H9 (cell line): Measurements from ENCODE around the gene KNG1. TPM values are rescaled to one million over a fixed set of nuclear protein-coding genes. Genes with fewer than 3 reads are reported as not detected.

Experiments used
- DNase-seq: peaks from one replicate; pipeline ENCODE4 v3.0.0-alpha.2; 2017
- H2AFZ ChIP-seq: one replicate; pipeline ENCODE4 v1.6.1; 2013; ENCODE audit warnings: mild to moderate bottlenecking, low read length, control low read depth, moderate library complexity
- H2AK5ac ChIP-seq: 2 replicates; pipeline ENCODE4 v1.6.1; 2013; ENCODE audit warnings: low read length, control low read depth, mixed read lengths; ENCODE audit not compliant: insufficient read length
- H2BK120ac ChIP-seq: one replicate; pipeline ENCODE4 v1.6.1; 2013; ENCODE audit warnings: low read depth, mild to moderate bottlenecking, low read length, control low read depth, inconsistent platforms; ENCODE audit not compliant: poor library complexity, severe bottlenecking
- H2BK12ac ChIP-seq: 2 replicates; pipeline ENCODE4 v1.6.1; 2013; ENCODE audit warnings: low read length, control low read depth, mixed read lengths, low read depth; ENCODE audit not compliant: insufficient read length
- H2BK15ac ChIP-seq: 2 replicates; pipeline ENCODE4 v1.6.1; 2013; ENCODE audit warnings: low read depth, low read length, control low read depth
- H2BK20ac ChIP-seq: one replicate; pipeline ENCODE4 v1.6.1; 2013; ENCODE audit warnings: low read depth, mild to moderate bottlenecking, low read length, control low read depth, inconsistent platforms; ENCODE audit not compliant: poor library complexity, severe bottlenecking
- H2BK5ac ChIP-seq: 2 replicates; pipeline ENCODE4 v1.6.1; 2013; ENCODE audit warnings: low read length, control low read depth, mixed read lengths; ENCODE audit not compliant: insufficient read length
- H3K14ac ChIP-seq: 2 replicates; pipeline ENCODE4 v1.6.1; 2013; ENCODE audit warnings: low read length, control low read depth; ENCODE audit not compliant: insufficient read depth
- H3K18ac ChIP-seq: 2 replicates; pipeline ENCODE4 v1.6.1; 2013; ENCODE audit warnings: low read depth, mild to moderate bottlenecking, mixed read lengths, low read length, control low read depth; ENCODE audit not compliant: insufficient read length
- H3K23ac ChIP-seq: 2 replicates; pipeline ENCODE4 v1.6.1; 2013; ENCODE audit warnings: low read length, control low read depth, mixed read lengths, low read depth; ENCODE audit not compliant: insufficient read length
- H3K23me2 ChIP-seq: 2 replicates; pipeline ENCODE4 v1.6.1; 2013; ENCODE audit warnings: low read depth, mild to moderate bottlenecking, mixed read lengths, low read length, control low read depth; ENCODE audit not compliant: insufficient read length, poor library complexity, severe bottlenecking
- H3K27ac ChIP-seq: 2 replicates; pipeline ENCODE4 v1.5.1; 2013; ENCODE audit warnings: low read length, control low read depth, mixed read lengths, low read depth; ENCODE audit not compliant: insufficient read length
- H3K27me3 ChIP-seq: 2 replicates; pipeline ENCODE4 v1.6.1; 2013; ENCODE audit warnings: low read length, control low read depth, inconsistent platforms; ENCODE audit not compliant: insufficient read depth
- H3K4ac ChIP-seq: 2 replicates; pipeline ENCODE4 v1.6.1; 2013; ENCODE audit warnings: low read depth, mild to moderate bottlenecking, control low read depth, inconsistent platforms, low read length, moderate library complexity
- H3K4me1 ChIP-seq: 2 replicates; pipeline ENCODE4 v1.6.1; 2013; ENCODE audit warnings: low read length, control low read depth, inconsistent platforms; ENCODE audit not compliant: insufficient read depth
- H3K4me2 ChIP-seq: 2 replicates; pipeline ENCODE4 v1.6.1; 2013; ENCODE audit warnings: low read length, control low read depth, mixed read lengths; ENCODE audit not compliant: insufficient read length, insufficient read depth
- H3K56ac ChIP-seq: 2 replicates; pipeline ENCODE4 v1.6.1; 2013; ENCODE audit warnings: low read depth, mild to moderate bottlenecking, mixed read lengths, low read length, control low read depth; ENCODE audit not compliant: insufficient read length
- H3K79me1 ChIP-seq: 2 replicates; pipeline ENCODE4 v1.6.1; 2013; ENCODE audit warnings: low read depth, mild to moderate bottlenecking, moderate library complexity, low read length, control low read depth, inconsistent platforms; ENCODE audit not compliant: insufficient read depth, poor library complexity, severe bottlenecking
- H3K79me2 ChIP-seq: 2 replicates; pipeline ENCODE4 v1.6.1; 2013; ENCODE audit warnings: low read length, control low read depth, inconsistent platforms; ENCODE audit not compliant: insufficient read depth
- H3K9ac ChIP-seq: 2 replicates; pipeline ENCODE4 v1.6.1; 2013; ENCODE audit warnings: low read length, control low read depth, mixed read lengths; ENCODE audit not compliant: insufficient read length; ENCODE audit errors: extremely low read depth
- H3K9me3 ChIP-seq: one replicate; pipeline ENCODE4 v1.6.1; 2013; ENCODE audit warnings: low read depth, low read length, inconsistent platforms; ENCODE audit not compliant: control insufficient read depth
- H3T11ph ChIP-seq: one replicate; pipeline ENCODE4 v1.6.1; 2013; ENCODE audit warnings: mild to moderate bottlenecking, low read length, control low read depth, inconsistent platforms
- H4K20me1 ChIP-seq: one replicate; pipeline ENCODE4 v1.6.1; 2013; ENCODE audit not compliant: control insufficient read depth, insufficient read length, insufficient read depth
- H4K5ac ChIP-seq: 2 replicates; pipeline ENCODE4 v1.6.1; 2013; ENCODE audit warnings: low read depth, mild to moderate bottlenecking, mixed read lengths, low read length, control low read depth; ENCODE audit not compliant: insufficient read length
- H4K8ac ChIP-seq: replicated peaks from 2 replicates; pipeline ENCODE4 v1.6.1; 2013; ENCODE audit warnings: low read length, control low read depth, mixed read lengths, low read depth; ENCODE audit not compliant: insufficient read length
- H4K91ac ChIP-seq: 2 replicates; pipeline ENCODE4 v1.6.1; 2013; ENCODE audit warnings: low read depth, mild to moderate bottlenecking, moderate library complexity, mixed read lengths, low read length, control low read depth; ENCODE audit not compliant: insufficient read length
- H3K27ac Mint-ChIP-seq, 3 experiments: 2 replicates in 2 of 3; 3 replicates in 1 of 3; pipeline ENCODE4 v1.8.0; 2020 to 2021; ENCODE audit warnings: mixed read lengths in 3 of 3, mild to moderate bottlenecking in 1 of 3, moderate library complexity in 1 of 3
- H3K27me3 Mint-ChIP-seq: 2 replicates; pipeline ENCODE4 v1.8.0; 2021; ENCODE audit warnings: low read depth, mild to moderate bottlenecking, moderate library complexity, mixed read lengths
- H3K36me3 Mint-ChIP-seq, 3 experiments: 2 replicates in 2 of 3; 3 replicates in 1 of 3; pipeline ENCODE4 v1.8.0; 2020 to 2021; ENCODE audit warnings: low read depth in 3 of 3, mixed read lengths in 3 of 3; ENCODE audit not compliant: insufficient read depth in 1 of 3
- H3K4me1 Mint-ChIP-seq, 2 experiments: 2 replicates each; pipeline ENCODE4 v1.8.0; 2020; ENCODE audit warnings: mixed read lengths in 2 of 2
- H3K4me3 Mint-ChIP-seq, 2 experiments: 2 replicates in 1 of 2; 3 replicates in 1 of 2; pipeline ENCODE4 v1.8.0; 2020 to 2021; ENCODE audit warnings: mild to moderate bottlenecking in 2 of 2, mixed read lengths in 2 of 2, moderate library complexity in 1 of 2
- H3K9me3 Mint-ChIP-seq, 2 experiments: 2 replicates in 1 of 2; 3 replicates in 1 of 2; pipeline ENCODE4 v1.8.0; 2020; ENCODE audit warnings: mild to moderate bottlenecking in 2 of 2, mixed read lengths in 2 of 2, moderate library complexity in 1 of 2
- CTCF ChIP-seq: fragments of 200-600 bp; sonication (generic); conservative IDR thresholded peaks from 3 replicates; pipeline ENCODE4 v1.8.0; 2021; ENCODE audit warnings: antibody characterized with exemption, mild to moderate bottlenecking
- WGBS: extraction: QIAGEN DNeasy Blood & Tissue Kit; methylation state at CpG from one replicate; pipeline ENCODE4 v1.1.7; 2013; ENCODE audit warnings: missing lambda C conversion rate, low lambda C conversion rate, mixed read lengths; ENCODE audit not compliant: insufficient read length; ENCODE audit errors: extremely low coverage; 5-methylcytosine and 5-hydroxymethylcytosine counted together
- total RNA-seq: library from RNA; stranded (reverse); gene quantifications from 2 replicates; pipeline ENCODE4 v1.2.1, GENCODE V29; 2021

Gene KNG1
- total RNA-seq, 1 experiment from 2014 or later = not detected

GRCh38 chr3:186775999-186776398 lies 58.8 kb downstream of the KNG1 start:
- Histone ChIP-seq H3K4ac (no peak overlapping the region), H2AFZ (no peak overlapping the region), H4K5ac (no peak overlapping the region), H4K20me1 (no peaks in the 10 kb centered on the region), H3K9ac (no peak overlapping the region), H3K23me2 (no peaks in the 10 kb centered on the region), H3K27ac (no peak overlapping the region), H2BK20ac (no peak overlapping the region), H2BK5ac (no peak overlapping the region), H3K79me1 (no peaks in the 10 kb centered on the region), H2BK15ac (no peak overlapping the region), H2BK12ac (no peak overlapping the region), H3T11ph (no peak overlapping the region), H2AK5ac (no peak overlapping the region), H3K4me1 (peaks cover 4% of the 10 kb centered on the region; the same call in 1 of the 2 replicates), H3K18ac (no peak overlapping the region), H3K27me3 (no peaks in the 10 kb centered on the region), H3K56ac (no peak overlapping the region), H3K14ac (no peak overlapping the region), H2BK120ac (no peak overlapping the region), H3K79me2 (no peaks in the 10 kb centered on the region), H4K8ac (no peak overlapping the region), H3K23ac (no peak overlapping the region), H3K4me2 (no peak overlapping the region), H3K9me3 (no peaks in the 10 kb centered on the region), H4K91ac (no peak overlapping the region)
- peaks cover 0 to 4% of the 10 kb centered on the region in 2 experiments; a peak in 3 of 5 replicates for H3K9me3 Mint-ChIP-seq
- H3K4me1 Mint-ChIP-seq = peaks cover 18 to 22% of the 10 kb centered on the region in 2 experiments
- H3K36me3 Mint-ChIP-seq = no peaks in the 10 kb centered on the region; a peak in 1 of 7 replicates
- peak; percentile 32; the same call in 1 of the 3 replicates for TF ChIP-seq CTCF
- peak overlapping the region in 1 of 2 experiments; percentile 31; a peak in 3 of 5 replicates for H3K4me3 Mint-ChIP-seq
- no CpG with 5 or more reads among the region's 8 CpGs for WGBS
- peak overlapping the region in 2 of 3 experiments; percentile 66 to 84; a peak in 3 of 7 replicates for H3K27ac Mint-ChIP-seq
- peaks cover 42% of the 10 kb centered on the region for H3K27me3 Mint-ChIP-seq
- DNase-seq = peak; percentile 83
